ENCODE results near the gene NCOA5. TPM values are rescaled to one million over a fixed set of nuclear protein-coding genes. Genes with fewer than 3 reads are reported as not detected.

Gene NCOA5
- total RNA-seq, 1 donor from 2014 or later: 26.2 TPM

GRCh38 chr20:46074006-46074405 is 15.8 kb downstream of the NCOA5 start:
- no peak for DNase-seq (ENCODE audit: low spot score)
- peaks cover 17% of the 10 kb centered on the region for H3K36me3 Mint-ChIP-seq (ENCODE audit: low read depth)
- H3K4me3 Mint-ChIP-seq (ENCODE audit: unreplicated experiment): no peak overlapping the region
- TF ChIP-seq, protein P1, sequence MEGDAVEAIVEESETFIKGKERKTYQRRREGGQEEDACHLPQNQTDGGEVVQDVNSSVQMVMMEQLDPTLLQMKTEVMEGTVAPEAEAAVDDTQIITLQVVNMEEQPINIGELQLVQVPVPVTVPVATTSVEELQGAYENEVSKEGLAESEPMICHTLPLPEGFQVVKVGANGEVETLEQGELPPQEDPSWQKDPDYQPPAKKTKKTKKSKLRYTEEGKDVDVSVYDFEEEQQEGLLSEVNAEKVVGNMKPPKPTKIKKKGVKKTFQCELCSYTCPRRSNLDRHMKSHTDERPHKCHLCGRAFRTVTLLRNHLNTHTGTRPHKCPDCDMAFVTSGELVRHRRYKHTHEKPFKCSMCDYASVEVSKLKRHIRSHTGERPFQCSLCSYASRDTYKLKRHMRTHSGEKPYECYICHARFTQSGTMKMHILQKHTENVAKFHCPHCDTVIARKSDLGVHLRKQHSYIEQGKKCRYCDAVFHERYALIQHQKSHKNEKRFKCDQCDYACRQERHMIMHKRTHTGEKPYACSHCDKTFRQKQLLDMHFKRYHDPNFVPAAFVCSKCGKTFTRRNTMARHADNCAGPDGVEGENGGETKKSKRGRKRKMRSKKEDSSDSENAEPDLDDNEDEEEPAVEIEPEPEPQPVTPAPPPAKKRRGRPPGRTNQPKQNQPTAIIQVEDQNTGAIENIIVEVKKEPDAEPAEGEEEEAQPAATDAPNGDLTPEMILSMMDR (IDR thresholded peaks at IDR 0.05): no peak
- H3K27ac Mint-ChIP-seq (ENCODE audit: unreplicated experiment): no peak overlapping the region
- no peaks in the 10 kb centered on the region for H3K9me3 Mint-ChIP-seq (ENCODE audit: low read depth)
- H3K27me3 Mint-ChIP-seq (ENCODE audit: low read depth): no peaks in the 10 kb centered on the region
- no peaks in the 10 kb centered on the region for H3K4me1 Mint-ChIP-seq (ENCODE audit: low read depth)

- TF ChIP-seq, protein P1 (IDR thresholded peaks at IDR 0.05): no peak
- Mint-ChIP-seq H3K36me3 (ENCODE audit: low read depth) (peaks cover 17% of the 10 kb centered on the region), H3K4me1 (ENCODE audit: low read depth) (no peaks in the 10 kb centered on the region), H3K9me3 (ENCODE audit: low read depth) (no peaks in the 10 kb centered on the region), H3K27ac (ENCODE audit: unreplicated experiment) (no peak overlapping the region), H3K4me3 (ENCODE audit: unreplicated experiment) (no peak overlapping the region), H3K27me3 (ENCODE audit: low read depth) (no peaks in the 10 kb centered on the region)
- no peak for DNase-seq (ENCODE audit: low spot score)
Measured at GRCh38 chr20:46073443-46073842, 16.3 kb downstream of the NCOA5 start.

GRCh38 chr20:46073024-46073423 is 16.7 kb downstream of the NCOA5 start:
- no peaks in the 10 kb centered on the region for H3K9me3 Mint-ChIP-seq (ENCODE audit: low read depth)
- H3K4me3 Mint-ChIP-seq (ENCODE audit: unreplicated experiment): no peak overlapping the region
- DNase-seq (ENCODE audit: low spot score): no peak
- no peaks in the 10 kb centered on the region for H3K4me1 Mint-ChIP-seq (ENCODE audit: low read depth)
- TF ChIP-seq, protein P1 (IDR thresholded peaks at IDR 0.05): no peak
- peaks cover 20% of the 10 kb centered on the region for H3K36me3 Mint-ChIP-seq (ENCODE audit: low read depth)
- H3K27me3 Mint-ChIP-seq (ENCODE audit: low read depth): no peaks in the 10 kb centered on the region
- H3K27ac Mint-ChIP-seq (ENCODE audit: unreplicated experiment): no peak overlapping the region

DNA sequence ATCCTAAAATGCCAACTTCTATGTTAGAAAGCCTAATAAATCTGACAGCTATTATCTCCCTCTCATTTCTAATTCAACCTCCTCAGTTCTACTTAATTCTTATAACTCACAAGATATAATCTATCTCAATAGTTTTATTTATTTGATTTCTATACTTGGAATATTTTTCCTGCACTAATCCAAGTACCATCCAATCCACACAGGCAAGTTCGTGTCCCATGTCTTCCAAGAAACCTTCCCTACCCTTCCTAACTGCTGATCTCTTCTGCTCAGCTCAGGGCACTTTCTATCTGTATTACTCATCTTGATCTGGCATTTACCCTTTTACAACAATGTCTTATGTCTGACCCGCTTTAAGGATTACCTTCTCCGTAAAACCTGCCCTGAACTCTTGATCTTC is 18.2 kb downstream of the NCOA5 start:
- no peak overlapping the region for H3K27ac Mint-ChIP-seq (ENCODE audit: unreplicated experiment)
- H3K27me3 Mint-ChIP-seq (ENCODE audit: low read depth): no peaks in the 10 kb centered on the region
- no peaks in the 10 kb centered on the region for H3K9me3 Mint-ChIP-seq (ENCODE audit: low read depth)
- TF ChIP-seq, protein P1 (IDR thresholded peaks at IDR 0.05): no peak
- peaks cover 26% of the 10 kb centered on the region for H3K36me3 Mint-ChIP-seq (ENCODE audit: low read depth)
- DNase-seq (ENCODE audit: low spot score): no peak
- no peaks in the 10 kb centered on the region for H3K4me1 Mint-ChIP-seq (ENCODE audit: low read depth)
- no peak overlapping the region for H3K4me3 Mint-ChIP-seq (ENCODE audit: unreplicated experiment)

DNA sequence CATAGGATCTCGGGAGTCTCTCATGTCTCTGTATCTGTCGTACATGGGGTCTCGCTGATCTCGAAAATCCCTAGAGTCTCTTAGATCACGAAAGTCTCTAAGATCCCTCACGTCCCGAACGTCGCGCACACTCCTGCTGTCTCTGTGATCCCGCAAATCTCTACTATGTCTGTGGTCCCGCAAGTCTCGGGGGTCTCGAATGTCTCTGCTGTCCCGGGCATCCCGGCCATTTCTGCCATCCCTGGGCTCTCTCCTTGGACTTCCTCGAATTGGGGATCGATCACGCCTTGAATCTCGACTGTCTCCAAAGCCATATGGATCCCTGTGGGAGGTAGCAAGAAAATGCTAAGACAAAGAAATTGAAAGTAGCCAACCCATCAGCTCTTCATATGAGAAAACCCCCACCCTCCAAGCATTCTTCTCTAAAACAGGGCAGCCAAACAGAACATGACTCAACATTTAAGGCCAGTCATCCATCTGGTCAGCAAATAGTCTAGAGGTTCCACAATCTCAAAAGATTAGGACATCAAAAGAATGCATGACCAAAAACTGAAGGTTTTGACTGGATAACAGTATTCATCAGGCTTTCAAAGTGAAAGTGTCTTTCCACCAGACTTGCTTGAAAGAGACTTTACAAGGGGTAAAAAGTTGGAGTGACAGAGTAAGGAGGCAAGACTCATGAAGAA is 19.4 kb downstream of the NCOA5 start:
- Mint-ChIP-seq H3K27me3 (ENCODE audit: low read depth) (no peaks in the 10 kb centered on the region), H3K4me3 (ENCODE audit: unreplicated experiment) (no peak overlapping the region), H3K9me3 (ENCODE audit: low read depth) (no peaks in the 10 kb centered on the region), H3K27ac (ENCODE audit: unreplicated experiment) (no peak overlapping the region), H3K4me1 (ENCODE audit: low read depth) (no peaks in the 10 kb centered on the region), H3K36me3 (ENCODE audit: low read depth) (peaks cover 29% of the 10 kb centered on the region)
- no peak for DNase-seq (ENCODE audit: low spot score)
- TF ChIP-seq, protein P1 (IDR thresholded peaks at IDR 0.05): no peak

Measured in chondrocyte (in vitro differentiated cells).